Measurements from ENCODE around the gene SLC22A13. TPM values are rescaled to one million over a fixed set of nuclear protein-coding genes. Genes with fewer than 3 reads are reported as not detected.

SLC22A13 gene
- total and polyA plus RNA-seq, 2 donors (not counting 1 experiment from before 2014, with no cell fraction given) = 0.06 to 0.33 TPM

DNA sequence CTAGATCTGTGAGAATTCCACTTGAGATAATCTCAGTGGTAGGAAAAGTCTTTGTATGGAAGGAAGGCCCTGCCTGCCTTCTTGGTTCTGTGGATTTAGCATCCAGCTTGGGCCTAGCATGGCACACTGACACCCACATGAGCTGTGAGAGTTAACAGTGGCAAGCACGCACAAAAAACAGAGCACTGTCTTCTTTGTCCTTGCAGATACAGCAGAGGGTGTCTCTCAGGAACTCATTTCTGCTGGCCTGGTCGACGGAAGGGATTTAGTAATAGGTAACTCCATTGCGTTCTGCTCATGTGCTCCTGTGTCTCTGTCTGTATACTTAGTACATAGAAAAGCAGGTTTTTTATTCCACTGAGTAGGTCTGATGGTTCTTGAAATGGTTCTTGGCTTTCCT is 14.4 kb upstream of the SLC22A13 start:
- TF ChIP-seq EZH2 (IDR thresholded peaks at IDR 0.05; ENCODE audit: low read length, missing control alignments) = no peak
- TF ChIP-seq, protein P1, sequence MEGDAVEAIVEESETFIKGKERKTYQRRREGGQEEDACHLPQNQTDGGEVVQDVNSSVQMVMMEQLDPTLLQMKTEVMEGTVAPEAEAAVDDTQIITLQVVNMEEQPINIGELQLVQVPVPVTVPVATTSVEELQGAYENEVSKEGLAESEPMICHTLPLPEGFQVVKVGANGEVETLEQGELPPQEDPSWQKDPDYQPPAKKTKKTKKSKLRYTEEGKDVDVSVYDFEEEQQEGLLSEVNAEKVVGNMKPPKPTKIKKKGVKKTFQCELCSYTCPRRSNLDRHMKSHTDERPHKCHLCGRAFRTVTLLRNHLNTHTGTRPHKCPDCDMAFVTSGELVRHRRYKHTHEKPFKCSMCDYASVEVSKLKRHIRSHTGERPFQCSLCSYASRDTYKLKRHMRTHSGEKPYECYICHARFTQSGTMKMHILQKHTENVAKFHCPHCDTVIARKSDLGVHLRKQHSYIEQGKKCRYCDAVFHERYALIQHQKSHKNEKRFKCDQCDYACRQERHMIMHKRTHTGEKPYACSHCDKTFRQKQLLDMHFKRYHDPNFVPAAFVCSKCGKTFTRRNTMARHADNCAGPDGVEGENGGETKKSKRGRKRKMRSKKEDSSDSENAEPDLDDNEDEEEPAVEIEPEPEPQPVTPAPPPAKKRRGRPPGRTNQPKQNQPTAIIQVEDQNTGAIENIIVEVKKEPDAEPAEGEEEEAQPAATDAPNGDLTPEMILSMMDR (conservative IDR thresholded peaks at IDR 0.05 in 1 of 2, IDR thresholded peaks at IDR 0.05 in 1 of 2; ENCODE audit: low read depth in 1 of 2, low read length in 2 of 2) = no peak
- H2AFZ ChIP-seq (ENCODE audit: low read length) = no peak overlapping the region

DNA sequence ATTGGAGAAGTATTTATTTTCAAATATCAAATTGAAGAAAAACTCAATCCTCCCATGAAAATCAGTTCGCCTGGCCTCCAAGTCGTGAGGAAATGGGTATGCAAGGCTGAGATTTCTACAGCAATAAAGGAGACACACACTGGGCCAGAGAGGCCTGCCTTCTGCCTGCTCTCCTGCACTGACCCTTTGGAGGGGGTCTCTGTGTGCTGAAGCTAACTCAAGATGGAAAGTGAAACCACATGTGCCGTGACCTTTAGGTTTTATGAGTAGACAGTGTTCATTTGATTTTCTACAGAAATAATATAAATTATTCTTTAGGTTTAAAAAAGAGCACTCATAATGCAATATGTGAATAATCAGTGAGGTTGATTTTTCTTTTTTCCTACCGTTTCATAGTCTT is 11.9 kb upstream of the SLC22A13 start:
- Histone ChIP-seq H3K79me2 (ENCODE audit: control insufficient read depth, insufficient read depth, low read length) (no peaks in the 10 kb centered on the region), H3K27me3 (ENCODE audit: control insufficient read depth, insufficient read depth, low read length) (no peaks in the 10 kb centered on the region), H3K9me3 (ENCODE audit: control insufficient read depth, insufficient read depth, low read depth, low read length) (no peaks in the 10 kb centered on the region), H2AFZ (ENCODE audit: low read length) (no peak overlapping the region), H3K4me1 (ENCODE audit: control insufficient read depth, extremely low read depth, insufficient read depth, low read length) (no peaks in the 10 kb centered on the region), H3K4me3 (replicated peaks in 1 of 4; ENCODE audit: control extremely low read depth in 1 of 4, insufficient read depth in 1 of 4, low read depth in 3 of 4, low read length in 4 of 4) (no peak overlapping the region), H3K27ac (ENCODE audit: insufficient read depth, low read length) (no peak overlapping the region), H3K36me3 (ENCODE audit: control insufficient read depth, insufficient read depth, low read length) (peaks cover 6% of the 10 kb centered on the region), H3K9ac (ENCODE audit: insufficient read depth, low read length) (no peak overlapping the region), H3K4me2 (ENCODE audit: extremely low read depth, insufficient read depth, low read length) (no peak overlapping the region), H4K20me1 (ENCODE audit: control insufficient read depth, extremely low read depth, insufficient read depth, low read length) (no peaks in the 10 kb centered on the region)
- DNase-seq (ENCODE audit: low read depth in 2 of 2) = no peak
- TF ChIP-seq EZH2 (IDR thresholded peaks at IDR 0.05; ENCODE audit: low read length, missing control alignments) = no peak
- TF ChIP-seq, protein P1 (conservative IDR thresholded peaks at IDR 0.05 in 1 of 2, IDR thresholded peaks at IDR 0.05 in 1 of 2; ENCODE audit: low read depth in 1 of 2, low read length in 2 of 2) = no peak

More for the DNA sequence above, 14.4 kb upstream of the SLC22A13 start:
- H3K9ac ChIP-seq (ENCODE audit: insufficient read depth, low read length) = no peak overlapping the region
- H3K27ac ChIP-seq (ENCODE audit: insufficient read depth, low read length) = no peak overlapping the region
- no peak overlapping the region for H3K4me3 ChIP-seq (replicated peaks in 1 of 4; ENCODE audit: control extremely low read depth in 1 of 4, insufficient read depth in 1 of 4, low read depth in 3 of 4, low read length in 4 of 4)
- no peak overlapping the region for H3K4me2 ChIP-seq (ENCODE audit: extremely low read depth, insufficient read depth, low read length)
- no peaks in the 10 kb centered on the region for H3K9me3 ChIP-seq (ENCODE audit: control insufficient read depth, insufficient read depth, low read depth, low read length)
- DNase-seq (ENCODE audit: low read depth in 2 of 2) = no peak
- no peaks in the 10 kb centered on the region for H4K20me1 ChIP-seq (ENCODE audit: control insufficient read depth, extremely low read depth, insufficient read depth, low read length)
- H3K79me2 ChIP-seq (ENCODE audit: control insufficient read depth, insufficient read depth, low read length) = no peaks in the 10 kb centered on the region
- peaks cover 6% of the 10 kb centered on the region for H3K36me3 ChIP-seq (ENCODE audit: control insufficient read depth, insufficient read depth, low read length)
- H3K4me1 ChIP-seq (ENCODE audit: control insufficient read depth, extremely low read depth, insufficient read depth, low read length) = peaks cover 5% of the 10 kb centered on the region
- H3K27me3 ChIP-seq (ENCODE audit: control insufficient read depth, insufficient read depth, low read length) = no peaks in the 10 kb centered on the region

DNA sequence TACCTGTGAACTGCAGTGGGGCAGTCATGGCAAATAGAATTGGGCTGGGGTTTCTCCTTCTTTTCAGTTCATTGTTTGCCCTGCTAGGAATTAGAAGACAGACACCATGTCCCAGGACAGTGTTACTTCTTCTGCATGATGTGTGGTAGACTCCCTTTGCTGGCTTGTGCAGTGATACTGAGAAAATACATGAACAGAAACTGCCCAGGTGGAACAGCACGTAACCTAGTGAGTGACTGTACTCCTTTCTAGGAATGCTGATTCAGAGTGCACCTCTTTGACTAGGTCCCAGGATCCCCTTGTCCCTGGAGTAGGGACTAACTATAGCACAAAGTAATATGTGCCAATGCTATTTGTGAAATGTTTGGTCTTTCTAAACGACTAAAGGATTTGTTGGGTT is 10.7 kb upstream of the SLC22A13 start:
- H3K4me3 ChIP-seq (replicated peaks in 1 of 4; ENCODE audit: control extremely low read depth in 1 of 4, insufficient read depth in 1 of 4, low read depth in 3 of 4, low read length in 4 of 4) = no peak overlapping the region
- no peak overlapping the region for H2AFZ ChIP-seq (ENCODE audit: low read length)
- H3K79me2 ChIP-seq (ENCODE audit: control insufficient read depth, insufficient read depth, low read length) = no peaks in the 10 kb centered on the region
- TF ChIP-seq, protein P1 (conservative IDR thresholded peaks at IDR 0.05 in 1 of 2, IDR thresholded peaks at IDR 0.05 in 1 of 2; ENCODE audit: low read depth in 1 of 2, low read length in 2 of 2) = no peak
- TF ChIP-seq EZH2 (IDR thresholded peaks at IDR 0.05; ENCODE audit: low read length, missing control alignments) = no peak
- DNase-seq (ENCODE audit: low read depth in 2 of 2) = no peak
- H3K9me3 ChIP-seq (ENCODE audit: control insufficient read depth, insufficient read depth, low read depth, low read length) = no peaks in the 10 kb centered on the region
- H3K27me3 ChIP-seq (ENCODE audit: control insufficient read depth, insufficient read depth, low read length) = no peaks in the 10 kb centered on the region
- H3K27ac ChIP-seq (ENCODE audit: insufficient read depth, low read length) = no peak overlapping the region
- H4K20me1 ChIP-seq (ENCODE audit: control insufficient read depth, extremely low read depth, insufficient read depth, low read length) = no peaks in the 10 kb centered on the region
- H3K36me3 ChIP-seq (ENCODE audit: control insufficient read depth, insufficient read depth, low read length) = peaks cover 6% of the 10 kb centered on the region
- no peaks in the 10 kb centered on the region for H3K4me1 ChIP-seq (ENCODE audit: control insufficient read depth, extremely low read depth, insufficient read depth, low read length)
- no peak overlapping the region for H3K4me2 ChIP-seq (ENCODE audit: extremely low read depth, insufficient read depth, low read length)
- no peak overlapping the region for H3K9ac ChIP-seq (ENCODE audit: insufficient read depth, low read length)
